ENCODE measurements around the gene GHR.

DNA sequence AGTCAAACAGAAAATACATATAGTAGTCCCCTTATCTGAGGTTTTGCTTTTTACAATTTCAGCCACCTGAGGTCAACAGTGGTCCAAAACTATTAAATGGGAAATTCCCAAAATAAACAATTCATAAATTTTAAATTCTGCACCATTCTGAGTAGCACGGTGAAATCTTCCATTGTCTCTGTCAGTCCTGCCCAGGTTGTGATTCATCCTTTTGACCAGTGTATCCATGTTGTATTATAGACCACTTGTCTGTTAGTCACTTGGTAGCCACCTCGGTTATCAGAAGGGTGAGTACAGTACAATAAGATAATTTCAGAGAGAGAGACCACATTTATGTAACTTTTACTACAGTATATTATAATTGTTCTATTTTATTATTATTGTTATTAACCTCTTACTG is 336.2 kb downstream of the GHR start:
- TF ChIP-seq CTCF (IDR thresholded peaks at IDR 0.05 in 4 of 5, conservative IDR thresholded peaks at IDR 0.05 in 1 of 5) (no peak), POLR2A (IDR thresholded peaks at IDR 0.05) (no peak)
